ENCODE data around the gene SLBP.
A peak's percentile ranks its signal among the peaks of the same experiment; 100 is the strongest.

GRCh38 chr4:1721003-1721665 is 9.0 kb upstream of the SLBP start, which contains the start of the genes TACC3 and TMEM129:
- TF ChIP-seq, protein P1, sequence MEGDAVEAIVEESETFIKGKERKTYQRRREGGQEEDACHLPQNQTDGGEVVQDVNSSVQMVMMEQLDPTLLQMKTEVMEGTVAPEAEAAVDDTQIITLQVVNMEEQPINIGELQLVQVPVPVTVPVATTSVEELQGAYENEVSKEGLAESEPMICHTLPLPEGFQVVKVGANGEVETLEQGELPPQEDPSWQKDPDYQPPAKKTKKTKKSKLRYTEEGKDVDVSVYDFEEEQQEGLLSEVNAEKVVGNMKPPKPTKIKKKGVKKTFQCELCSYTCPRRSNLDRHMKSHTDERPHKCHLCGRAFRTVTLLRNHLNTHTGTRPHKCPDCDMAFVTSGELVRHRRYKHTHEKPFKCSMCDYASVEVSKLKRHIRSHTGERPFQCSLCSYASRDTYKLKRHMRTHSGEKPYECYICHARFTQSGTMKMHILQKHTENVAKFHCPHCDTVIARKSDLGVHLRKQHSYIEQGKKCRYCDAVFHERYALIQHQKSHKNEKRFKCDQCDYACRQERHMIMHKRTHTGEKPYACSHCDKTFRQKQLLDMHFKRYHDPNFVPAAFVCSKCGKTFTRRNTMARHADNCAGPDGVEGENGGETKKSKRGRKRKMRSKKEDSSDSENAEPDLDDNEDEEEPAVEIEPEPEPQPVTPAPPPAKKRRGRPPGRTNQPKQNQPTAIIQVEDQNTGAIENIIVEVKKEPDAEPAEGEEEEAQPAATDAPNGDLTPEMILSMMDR (IDR thresholded peaks at IDR 0.05 in 4 of 5, conservative IDR thresholded peaks at IDR 0.05 in 1 of 5), result no peak
- peak; percentile 74 to 80 for TF ChIP-seq POLR2A (IDR thresholded peaks at IDR 0.05)
